ENCODE results near the gene B4GALT2.

GRCh38 chr1:44008259-44008658 is 29.2 kb downstream of the B4GALT2 start:
- TF ChIP-seq CTCF (IDR thresholded peaks at IDR 0.05; ENCODE audit: borderline replicate concordance, extremely low read depth, low read length, poor library complexity, severe bottlenecking), result no peak
- no peak for TF ChIP-seq EZH2 (IDR thresholded peaks at IDR 0.05; ENCODE audit: borderline replicate concordance, low read depth, low read length, severe bottlenecking)

Data from DND-41 (cell line).